ENCODE data around the gene PARP11. TPM values are rescaled to one million over a fixed set of nuclear protein-coding genes. Genes with fewer than 3 reads are reported as not detected.

The PARP11 gene
- total RNA-seq, 1 donor = 8.1 TPM

DNA sequence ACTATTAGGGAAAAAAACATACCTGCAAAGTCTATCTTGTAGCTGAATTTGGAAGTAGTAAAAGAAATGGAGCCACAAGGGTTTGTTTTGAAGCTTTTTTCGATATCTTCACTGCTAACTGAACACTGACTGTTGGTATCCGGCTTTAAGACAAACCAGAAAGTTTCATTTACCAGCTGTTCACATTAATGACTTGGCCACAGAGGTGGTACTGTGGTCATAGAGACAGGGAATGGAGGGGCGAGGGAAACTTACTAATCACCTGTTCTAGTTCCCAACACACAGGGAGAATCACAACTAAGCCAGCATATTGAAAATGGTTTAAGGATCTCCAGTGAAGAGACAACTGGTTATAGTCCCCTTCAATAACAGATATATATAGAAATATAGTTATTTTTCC, 44.3 kb downstream of the PARP11 start:
- DNase-seq (ENCODE audit: low read depth in 2 of 3, low spot score in 2 of 3) = no peak

GRCh38 chr12:3827301-3828000, 45.7 kb downstream of the PARP11 start:
- DNase-seq (ENCODE audit: low read depth in 2 of 3, low spot score in 2 of 3) = no peak

GRCh38 chr12:3821441-3821840, 51.8 kb downstream of the PARP11 start:
- DNase-seq (ENCODE audit: low read depth in 2 of 3, low spot score in 2 of 3) = no peak

DNA sequence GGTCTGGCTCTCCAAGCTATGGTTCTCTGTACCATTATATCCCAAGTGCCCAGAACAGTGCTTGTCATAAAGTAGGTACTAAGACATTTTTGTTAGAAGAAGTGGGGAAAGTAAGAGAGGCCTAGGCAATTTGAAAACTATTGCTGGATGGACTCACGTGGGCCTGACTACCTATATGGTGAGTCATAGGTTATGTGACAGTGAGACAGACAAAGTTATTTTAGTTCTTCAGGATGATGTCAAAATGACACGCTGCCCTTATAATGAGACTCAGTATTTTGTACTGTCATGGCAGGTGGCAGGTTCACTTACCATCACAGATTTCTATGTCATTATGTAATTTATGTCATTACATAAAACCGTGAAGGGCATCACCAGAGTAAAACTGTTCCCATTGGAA, 53.1 kb downstream of the PARP11 start:
- no peak for DNase-seq (ENCODE audit: low read depth in 2 of 3, low spot score in 2 of 3)

GRCh38 chr12:3816266-3816665, 56.9 kb downstream of the PARP11 start:
- no peak for DNase-seq (ENCODE audit: low read depth in 2 of 3, low spot score in 2 of 3)

GRCh38 chr12:3815094-3815766, 58.0 kb downstream of the PARP11 start:
- DNase-seq (ENCODE audit: low read depth in 2 of 3, low spot score in 2 of 3) = no peak

GRCh38 chr12:3810540-3810939, 62.7 kb downstream of the PARP11 start:
- no peak for DNase-seq (ENCODE audit: low read depth in 2 of 3, low spot score in 2 of 3)

GRCh38 chr12:3810016-3810370, 63.2 kb downstream of the PARP11 start:
- no peak for DNase-seq (ENCODE audit: low read depth in 2 of 3, low spot score in 2 of 3)

DNA sequence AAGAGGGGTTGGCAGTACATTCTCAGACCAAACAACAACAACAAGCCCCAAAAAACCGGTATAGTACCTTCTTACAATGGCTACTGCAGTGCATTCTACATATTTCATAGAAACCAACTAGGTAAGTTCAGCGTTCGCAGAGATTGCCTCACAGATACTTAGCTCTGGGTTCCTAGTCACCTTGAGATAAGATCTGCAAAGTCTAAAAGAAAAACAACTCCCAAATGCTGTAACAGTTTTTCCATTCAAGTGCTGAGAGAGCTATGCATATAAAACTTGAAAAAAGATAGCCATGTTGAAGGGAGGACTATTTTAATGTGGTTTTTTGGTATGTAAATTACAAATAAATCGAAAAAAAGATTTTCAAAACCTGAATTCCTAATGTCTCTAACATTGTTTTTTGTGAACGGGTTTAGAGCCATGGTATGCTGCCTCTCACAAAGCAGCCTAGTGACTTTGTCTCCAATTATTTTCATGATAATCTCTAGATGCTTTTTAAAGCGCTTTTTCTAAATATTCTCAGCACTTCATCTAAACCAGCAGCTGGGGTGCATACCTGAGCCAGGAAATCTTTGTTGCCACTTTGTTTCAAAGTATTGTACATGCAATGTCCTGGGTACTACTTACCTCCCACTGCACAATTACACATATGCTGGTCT, 63.7 kb downstream of the PARP11 start:
- no peak for DNase-seq (ENCODE audit: low read depth in 2 of 3, low spot score in 2 of 3)

- DNase-seq (ENCODE audit: low read depth in 2 of 3, low spot score in 2 of 3) = no peak
Observed at GRCh38 chr12:3805077-3805476, 68.1 kb downstream of the PARP11 start.

DNA sequence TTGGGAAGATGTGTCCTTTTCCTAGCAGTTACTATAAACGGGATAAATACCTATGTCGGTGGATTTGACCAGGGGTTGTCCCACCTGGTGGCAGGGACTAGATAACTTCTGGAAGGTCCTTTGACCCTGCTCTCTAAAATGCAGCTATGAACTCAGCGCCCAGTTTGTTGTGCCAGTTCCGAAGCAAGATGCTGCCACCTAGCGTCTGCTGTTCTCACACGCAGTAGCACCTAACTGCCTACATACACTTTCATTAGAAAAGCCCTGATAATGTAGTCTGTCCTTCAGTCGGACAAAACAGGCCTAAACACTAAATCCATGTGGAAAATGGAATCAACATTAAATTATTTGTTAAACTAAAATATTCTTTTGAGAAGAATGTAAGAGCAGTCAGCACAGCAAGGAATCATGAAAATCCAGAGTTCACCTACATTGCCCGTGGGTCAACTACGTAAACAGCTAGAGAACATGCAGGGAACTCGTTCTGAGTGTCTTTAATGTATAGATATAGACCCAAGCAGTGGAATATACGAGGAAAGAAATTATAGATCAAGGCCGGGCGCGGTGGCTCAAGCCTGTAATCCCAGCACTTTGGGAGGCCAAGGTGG, 69.2 kb downstream of the PARP11 start:
- peak; percentile 32 to 68 (median 58) for DNase-seq (ENCODE audit: low read depth in 2 of 3, low spot score in 2 of 3)

- DNase-seq (ENCODE audit: low read depth in 2 of 3, low spot score in 2 of 3) = no peak
Observed at GRCh38 chr12:3802721-3803120, 70.5 kb downstream of the PARP11 start.

DNA sequence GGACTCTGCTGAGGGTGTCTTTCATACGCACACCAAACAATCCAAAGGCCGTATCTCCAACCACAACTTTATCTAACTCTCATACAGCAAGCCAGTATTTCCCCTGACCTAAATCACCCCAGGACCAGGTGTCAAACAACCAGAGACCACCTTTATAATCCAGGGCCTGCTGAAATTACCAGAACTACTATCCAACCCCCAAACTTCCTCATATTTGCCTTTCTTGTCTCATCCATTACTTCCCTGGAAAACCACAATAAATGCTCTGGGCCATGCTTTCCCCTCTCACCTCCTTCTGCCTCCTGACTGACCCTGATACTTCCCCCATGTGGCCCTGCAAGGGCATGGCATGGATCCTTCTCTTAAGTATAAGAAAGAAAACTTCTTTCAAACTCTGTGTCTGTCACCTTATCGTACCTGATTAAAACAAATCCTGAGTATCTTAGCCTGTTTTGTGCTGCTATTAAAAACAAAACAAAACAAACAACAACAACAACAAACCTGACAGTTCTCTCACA, 75.6 kb downstream of the PARP11 start:
- peak in 2 of 3 donors; percentile 14 to 28 for DNase-seq (ENCODE audit: low read depth in 2 of 3, low spot score in 2 of 3)

GRCh38 chr12:3795492-3796133, 77.6 kb downstream of the PARP11 start:
- no peak for DNase-seq (ENCODE audit: low read depth in 2 of 3, low spot score in 2 of 3)

DNA sequence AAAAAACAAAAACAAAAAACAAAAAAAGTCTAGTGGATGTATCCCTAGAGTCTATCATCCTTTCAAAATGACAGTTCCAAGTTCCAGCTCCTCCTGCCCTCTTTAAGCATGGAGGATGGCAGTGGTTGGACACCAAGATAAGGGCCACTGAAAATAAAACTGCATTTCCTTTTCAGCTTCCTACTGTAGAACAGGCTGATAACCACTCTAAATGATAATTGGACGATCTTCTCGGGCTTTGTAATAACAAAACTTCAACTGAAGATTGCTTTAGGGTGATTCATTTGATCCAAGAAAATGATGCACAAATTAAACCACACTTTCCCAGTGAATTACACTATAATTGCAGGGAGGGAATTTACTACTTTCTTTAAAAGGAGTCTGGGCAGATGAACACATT, 78.1 kb downstream of the PARP11 start:
- DNase-seq (ENCODE audit: low read depth in 2 of 3, low spot score in 2 of 3) = no peak

DNA sequence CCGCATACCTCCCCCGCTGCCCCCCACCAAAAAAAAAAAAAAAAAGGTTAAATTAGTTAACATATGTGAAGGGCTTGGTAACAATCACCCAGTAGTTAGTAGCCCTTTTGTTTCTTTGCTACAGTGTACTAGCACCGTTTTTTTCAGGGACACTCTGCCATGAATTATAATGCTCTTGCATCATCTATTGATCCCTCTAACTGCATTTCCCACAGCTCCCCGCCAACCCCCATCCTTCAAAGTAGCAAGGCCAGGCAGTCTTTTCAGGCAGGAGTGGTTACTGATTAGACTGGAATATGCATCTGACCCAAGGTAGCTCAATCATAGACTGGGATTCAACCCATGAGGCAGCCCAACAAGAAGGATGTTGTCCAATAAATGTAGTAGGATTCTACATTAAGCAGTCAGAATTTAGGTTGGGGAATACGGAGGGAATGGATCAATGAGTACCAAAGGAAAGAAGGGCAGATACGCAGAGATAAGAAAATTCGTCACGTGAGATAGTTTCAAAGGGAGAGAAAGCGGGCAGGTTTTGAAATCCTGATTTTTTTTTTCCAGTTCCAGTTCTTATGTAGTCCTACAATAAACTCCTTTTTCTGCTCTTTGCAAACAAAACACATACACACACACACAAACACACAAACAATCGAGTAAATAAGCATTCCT, 80.4 kb downstream of the PARP11 start:
- DNase-seq (ENCODE audit: low read depth in 2 of 3, low spot score in 2 of 3) = no peak

- DNase-seq (ENCODE audit: low read depth in 2 of 3, low spot score in 2 of 3) = no peak
Observed at GRCh38 chr12:3791256-3791874, 81.8 kb downstream of the PARP11 start.

DNA sequence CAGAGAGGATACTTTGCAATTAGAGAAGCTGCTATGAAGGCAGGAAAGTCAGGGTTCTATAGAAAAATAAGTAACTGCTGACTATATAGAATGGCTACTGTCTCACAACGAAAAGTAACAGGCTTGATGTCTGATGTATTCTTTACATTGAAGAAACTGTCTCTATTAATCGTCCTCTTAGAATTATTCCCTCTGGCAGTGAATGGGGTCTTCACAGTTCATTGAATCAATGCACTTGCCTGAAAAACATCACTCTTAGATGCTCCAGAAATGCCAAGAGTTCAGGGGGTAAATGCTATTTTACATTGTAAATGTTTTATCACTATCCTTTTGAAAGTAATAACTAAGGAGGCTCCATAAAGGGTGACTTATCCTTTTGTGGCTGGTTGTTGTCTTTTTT, 82.6 kb downstream of the PARP11 start:
- DNase-seq (ENCODE audit: low read depth in 2 of 3, low spot score in 2 of 3) = no peak

DNA sequence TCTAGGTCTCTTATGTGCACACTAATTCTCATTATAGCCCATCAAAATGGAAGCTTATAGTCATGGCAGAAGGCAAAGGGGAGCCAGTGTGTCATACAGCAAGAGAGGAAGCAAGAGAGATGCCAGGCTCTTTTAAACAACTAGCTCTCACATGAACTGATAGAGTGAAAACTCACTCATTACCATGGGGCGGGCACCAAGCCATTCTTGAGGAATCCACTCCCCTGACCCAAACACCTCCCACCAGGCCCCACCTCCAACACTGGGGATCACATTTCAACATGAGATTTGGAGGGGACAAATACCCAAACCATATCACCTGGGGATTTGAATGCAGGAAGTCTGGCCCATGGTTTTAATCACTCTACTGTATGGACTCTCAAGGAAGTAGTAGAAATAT, 83.4 kb downstream of the PARP11 start:
- no peak for DNase-seq (ENCODE audit: low read depth in 2 of 3, low spot score in 2 of 3)

Measured in hematopoietic multipotent progenitor cell (in vitro differentiated cells).